HEK293 (cell line): Measurements from ENCODE around the gene AGAP3.

Source experiments
- EGR2 ChIP-seq: fragments of 450-650 bp; formaldehyde crosslinking; IDR thresholded peaks from 2 replicates; pipeline ENCODE4 v1.5.1; 2016; ENCODE audit warnings: low read depth, missing biosample characterization, missing genetic modification characterization
- HOXD13 ChIP-seq: sonication (generic); formaldehyde crosslinking; IDR thresholded peaks from 2 replicates; pipeline ENCODE4 v1.8.0; 2022; ENCODE audit warnings: missing genetic modification reagents, borderline replicate concordance
- SALL2 ChIP-seq: fragments of 450-650 bp; formaldehyde crosslinking; IDR thresholded peaks from 2 replicates; pipeline ENCODE4 v1.5.0; 2017; ENCODE audit warnings: missing biosample characterization, mild to moderate bottlenecking, missing genetic modification characterization, borderline replicate concordance
- SP2 ChIP-seq: fragments of 450-650 bp; formaldehyde crosslinking; IDR thresholded peaks from 2 replicates; pipeline ENCODE4 v1.5.1; 2016; ENCODE audit warnings: missing biosample characterization, missing genetic modification characterization
- ZBTB11 ChIP-seq: fragments of 450-650 bp; formaldehyde crosslinking; conservative IDR thresholded peaks from 2 replicates; pipeline ENCODE4 v1.5.1; 2016; ENCODE audit warnings: low read depth, missing biosample characterization, missing genetic modification characterization
- ZBTB21 ChIP-seq: fragments of 450-650 bp; formaldehyde crosslinking; IDR thresholded peaks from 2 replicates; pipeline ENCODE4 v1.5.1; 2017; ENCODE audit warnings: missing biosample characterization, missing genetic modification characterization
- ZNF112 ChIP-seq: fragments of 450-650 bp; formaldehyde crosslinking; IDR thresholded peaks from 2 replicates; pipeline ENCODE4 v1.5.0; 2017; ENCODE audit warnings: missing biosample characterization, missing genetic modification characterization
- ZNF121 ChIP-seq: fragments of 450-650 bp; formaldehyde crosslinking; IDR thresholded peaks from 2 replicates; pipeline ENCODE4 v1.5.1; 2016; ENCODE audit warnings: missing biosample characterization, missing genetic modification characterization
- ZNF138 ChIP-seq: fragments of 450-650 bp; formaldehyde crosslinking; IDR thresholded peaks from 2 replicates; pipeline ENCODE4 v1.5.1; 2016; ENCODE audit warnings: missing biosample characterization, missing genetic modification characterization, borderline replicate concordance
- ZNF155 ChIP-seq: fragments of 450-650 bp; formaldehyde crosslinking; IDR thresholded peaks from 2 replicates; pipeline ENCODE4 v1.5.1; 2016; ENCODE audit warnings: missing biosample characterization, missing genetic modification characterization
- ZNF24 ChIP-seq: fragments of 450-650 bp; formaldehyde crosslinking; IDR thresholded peaks from 2 replicates; pipeline ENCODE4 v1.5.1; 2016; ENCODE audit warnings: missing biosample characterization, missing genetic modification characterization
- ZNF266 ChIP-seq: fragments of 450-650 bp; formaldehyde crosslinking; IDR thresholded peaks from 2 replicates; pipeline ENCODE4 v1.5.1; 2016; ENCODE audit warnings: missing biosample characterization, missing genetic modification characterization, low read depth
- ZNF324 ChIP-seq: fragments of 450-650 bp; formaldehyde crosslinking; IDR thresholded peaks from 2 replicates; pipeline ENCODE4 v1.5.1; 2016; ENCODE audit warnings: missing biosample characterization, missing genetic modification characterization
- ZNF391 ChIP-seq: fragments of 450-650 bp; formaldehyde crosslinking; IDR thresholded peaks from 2 replicates; pipeline ENCODE4 v1.5.1; 2016; ENCODE audit warnings: low read depth, missing biosample characterization, missing genetic modification characterization, borderline replicate concordance
- ZNF423 ChIP-seq: fragments of 450-650 bp; formaldehyde crosslinking; IDR thresholded peaks from 2 replicates; pipeline ENCODE4 v1.5.1; 2016; ENCODE audit warnings: missing biosample characterization, missing genetic modification characterization
- ZNF426 ChIP-seq: fragments of 450-650 bp; formaldehyde crosslinking; IDR thresholded peaks from 2 replicates; pipeline ENCODE4 v1.5.1; 2017; ENCODE audit warnings: missing biosample characterization, missing genetic modification characterization, mild to moderate bottlenecking, inconsistent platforms, moderate library complexity
- ZNF449 ChIP-seq: fragments of 450-650 bp; formaldehyde crosslinking; IDR thresholded peaks from 2 replicates; pipeline ENCODE4 v1.5.1; 2017; ENCODE audit warnings: missing biosample characterization, mild to moderate bottlenecking, missing genetic modification characterization, moderate library complexity
- ZNF530 ChIP-seq: fragments of 450-650 bp; formaldehyde crosslinking; IDR thresholded peaks from 2 replicates; pipeline ENCODE4 v1.5.1; 2016; ENCODE audit warnings: low read depth, missing biosample characterization, missing genetic modification characterization
- ZNF561 ChIP-seq: fragments of 450-650 bp; IDR thresholded peaks from 2 replicates; pipeline ENCODE4 v1.5.1; 2018; ENCODE audit warnings: missing biosample characterization, missing genetic modification characterization, borderline replicate concordance
- ZNF777 ChIP-seq: fragments of 450-650 bp; formaldehyde crosslinking; IDR thresholded peaks from 2 replicates; pipeline ENCODE4 v1.5.1; 2017; ENCODE audit warnings: missing biosample characterization, missing genetic modification characterization, borderline replicate concordance
- ZXDB ChIP-seq: fragments of 450-650 bp; formaldehyde crosslinking; IDR thresholded peaks from 2 replicates; pipeline ENCODE4 v1.5.1; 2016; ENCODE audit warnings: missing biosample characterization, missing genetic modification characterization
- TF ChIP-seq, protein P1 (sequence below): fragments of 450-650 bp; formaldehyde crosslinking; IDR thresholded peaks from 2 replicates; pipeline ENCODE4 v1.5.1; 2016; ENCODE audit warnings: missing biosample characterization, missing genetic modification characterization, borderline replicate concordance
- TF ChIP-seq, protein P2 (sequence below): fragments of 450-650 bp; formaldehyde crosslinking; IDR thresholded peaks from 2 replicates; pipeline ENCODE4 v1.5.1; 2016; ENCODE audit warnings: missing biosample characterization, missing genetic modification characterization
- TF ChIP-seq, protein P3 (sequence below): fragments of 450-650 bp; formaldehyde crosslinking; IDR thresholded peaks from 2 replicates; pipeline ENCODE4 v1.5.1; 2016; ENCODE audit warnings: missing biosample characterization, missing genetic modification characterization

The AGAP3 gene

GRCh38 chr7:151083071-151083823 is 3.0 kb upstream of the AGAP3 start, which contains the start of gene TMUB1 (continued):
- TF ChIP-seq, protein P1, sequence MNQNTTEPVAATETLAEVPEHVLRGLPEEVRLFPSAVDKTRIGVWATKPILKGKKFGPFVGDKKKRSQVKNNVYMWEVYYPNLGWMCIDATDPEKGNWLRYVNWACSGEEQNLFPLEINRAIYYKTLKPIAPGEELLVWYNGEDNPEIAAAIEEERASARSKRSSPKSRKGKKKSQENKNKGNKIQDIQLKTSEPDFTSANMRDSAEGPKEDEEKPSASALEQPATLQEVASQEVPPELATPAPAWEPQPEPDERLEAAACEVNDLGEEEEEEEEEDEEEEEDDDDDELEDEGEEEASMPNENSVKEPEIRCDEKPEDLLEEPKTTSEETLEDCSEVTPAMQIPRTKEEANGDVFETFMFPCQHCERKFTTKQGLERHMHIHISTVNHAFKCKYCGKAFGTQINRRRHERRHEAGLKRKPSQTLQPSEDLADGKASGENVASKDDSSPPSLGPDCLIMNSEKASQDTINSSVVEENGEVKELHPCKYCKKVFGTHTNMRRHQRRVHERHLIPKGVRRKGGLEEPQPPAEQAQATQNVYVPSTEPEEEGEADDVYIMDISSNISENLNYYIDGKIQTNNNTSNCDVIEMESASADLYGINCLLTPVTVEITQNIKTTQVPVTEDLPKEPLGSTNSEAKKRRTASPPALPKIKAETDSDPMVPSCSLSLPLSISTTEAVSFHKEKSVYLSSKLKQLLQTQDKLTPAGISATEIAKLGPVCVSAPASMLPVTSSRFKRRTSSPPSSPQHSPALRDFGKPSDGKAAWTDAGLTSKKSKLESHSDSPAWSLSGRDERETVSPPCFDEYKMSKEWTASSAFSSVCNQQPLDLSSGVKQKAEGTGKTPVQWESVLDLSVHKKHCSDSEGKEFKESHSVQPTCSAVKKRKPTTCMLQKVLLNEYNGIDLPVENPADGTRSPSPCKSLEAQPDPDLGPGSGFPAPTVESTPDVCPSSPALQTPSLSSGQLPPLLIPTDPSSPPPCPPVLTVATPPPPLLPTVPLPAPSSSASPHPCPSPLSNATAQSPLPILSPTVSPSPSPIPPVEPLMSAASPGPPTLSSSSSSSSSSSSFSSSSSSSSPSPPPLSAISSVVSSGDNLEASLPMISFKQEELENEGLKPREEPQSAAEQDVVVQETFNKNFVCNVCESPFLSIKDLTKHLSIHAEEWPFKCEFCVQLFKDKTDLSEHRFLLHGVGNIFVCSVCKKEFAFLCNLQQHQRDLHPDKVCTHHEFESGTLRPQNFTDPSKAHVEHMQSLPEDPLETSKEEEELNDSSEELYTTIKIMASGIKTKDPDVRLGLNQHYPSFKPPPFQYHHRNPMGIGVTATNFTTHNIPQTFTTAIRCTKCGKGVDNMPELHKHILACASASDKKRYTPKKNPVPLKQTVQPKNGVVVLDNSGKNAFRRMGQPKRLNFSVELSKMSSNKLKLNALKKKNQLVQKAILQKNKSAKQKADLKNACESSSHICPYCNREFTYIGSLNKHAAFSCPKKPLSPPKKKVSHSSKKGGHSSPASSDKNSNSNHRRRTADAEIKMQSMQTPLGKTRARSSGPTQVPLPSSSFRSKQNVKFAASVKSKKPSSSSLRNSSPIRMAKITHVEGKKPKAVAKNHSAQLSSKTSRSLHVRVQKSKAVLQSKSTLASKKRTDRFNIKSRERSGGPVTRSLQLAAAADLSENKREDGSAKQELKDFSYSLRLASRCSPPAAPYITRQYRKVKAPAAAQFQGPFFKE, result no peak
- TF ChIP-seq ZNF138 (tag by site-specific recombination), result no peak
- TF ChIP-seq ZXDB (tag by site-specific recombination), result peak; percentile 59; the same call in 1 of the 2 replicates
- no peak for TF ChIP-seq ZNF112 (tag by site-specific recombination)
- no peak for TF ChIP-seq ZNF155 (tag by site-specific recombination)
- no peak for TF ChIP-seq ZNF777
- TF ChIP-seq ZNF24 (tag by site-specific recombination), result no peak
- TF ChIP-seq ZNF530 (tag by site-specific recombination), result no peak
- peak; percentile 72 for TF ChIP-seq ZBTB11 (tag by site-specific recombination)
- TF ChIP-seq, protein P2, sequence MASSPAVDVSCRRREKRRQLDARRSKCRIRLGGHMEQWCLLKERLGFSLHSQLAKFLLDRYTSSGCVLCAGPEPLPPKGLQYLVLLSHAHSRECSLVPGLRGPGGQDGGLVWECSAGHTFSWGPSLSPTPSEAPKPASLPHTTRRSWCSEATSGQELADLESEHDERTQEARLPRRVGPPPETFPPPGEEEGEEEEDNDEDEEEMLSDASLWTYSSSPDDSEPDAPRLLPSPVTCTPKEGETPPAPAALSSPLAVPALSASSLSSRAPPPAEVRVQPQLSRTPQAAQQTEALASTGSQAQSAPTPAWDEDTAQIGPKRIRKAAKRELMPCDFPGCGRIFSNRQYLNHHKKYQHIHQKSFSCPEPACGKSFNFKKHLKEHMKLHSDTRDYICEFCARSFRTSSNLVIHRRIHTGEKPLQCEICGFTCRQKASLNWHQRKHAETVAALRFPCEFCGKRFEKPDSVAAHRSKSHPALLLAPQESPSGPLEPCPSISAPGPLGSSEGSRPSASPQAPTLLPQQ (tag by site-specific recombination), result peak; percentile 35; the same call in 1 of the 2 replicates
- TF ChIP-seq SALL2, result no peak
- TF ChIP-seq ZBTB21 (tag by site-specific recombination), result peak; percentile 74
- 0 out of 2 replicates have a peak, but pooled peaks have one; percentile 38 for TF ChIP-seq ZNF324
- TF ChIP-seq ZNF561 (tag by site-specific recombination), result peak; percentile 22; the same call in 1 of the 2 replicates
- TF ChIP-seq ZNF426 (tag by site-specific recombination), result no peak
- TF ChIP-seq, protein P3, sequence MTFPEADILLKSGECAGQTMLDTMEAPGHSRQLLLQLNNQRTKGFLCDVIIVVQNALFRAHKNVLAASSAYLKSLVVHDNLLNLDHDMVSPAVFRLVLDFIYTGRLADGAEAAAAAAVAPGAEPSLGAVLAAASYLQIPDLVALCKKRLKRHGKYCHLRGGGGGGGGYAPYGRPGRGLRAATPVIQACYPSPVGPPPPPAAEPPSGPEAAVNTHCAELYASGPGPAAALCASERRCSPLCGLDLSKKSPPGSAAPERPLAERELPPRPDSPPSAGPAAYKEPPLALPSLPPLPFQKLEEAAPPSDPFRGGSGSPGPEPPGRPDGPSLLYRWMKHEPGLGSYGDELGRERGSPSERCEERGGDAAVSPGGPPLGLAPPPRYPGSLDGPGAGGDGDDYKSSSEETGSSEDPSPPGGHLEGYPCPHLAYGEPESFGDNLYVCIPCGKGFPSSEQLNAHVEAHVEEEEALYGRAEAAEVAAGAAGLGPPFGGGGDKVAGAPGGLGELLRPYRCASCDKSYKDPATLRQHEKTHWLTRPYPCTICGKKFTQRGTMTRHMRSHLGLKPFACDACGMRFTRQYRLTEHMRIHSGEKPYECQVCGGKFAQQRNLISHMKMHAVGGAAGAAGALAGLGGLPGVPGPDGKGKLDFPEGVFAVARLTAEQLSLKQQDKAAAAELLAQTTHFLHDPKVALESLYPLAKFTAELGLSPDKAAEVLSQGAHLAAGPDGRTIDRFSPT (tag by site-specific recombination), result no peak
- peak; percentile 80 for TF ChIP-seq EGR2
- TF ChIP-seq HOXD13 (CRISPR knock-in tag), result no peak
- TF ChIP-seq ZNF121, result no peak
- no peak for TF ChIP-seq ZNF423
- TF ChIP-seq SP2, result peak; percentile 66
- TF ChIP-seq ZNF391, result no peak
- TF ChIP-seq ZNF449, result no peak
- TF ChIP-seq ZNF266, result no peak
